NCI-H2029 (cell line): ENCODE results near the gene TRIP6.
"Not testable (repeated sequence)": the region's sequence is repeated elsewhere in the genome, so short reads cannot be mapped to it uniquely, and the experiment has no call there.

ENCODE experiments used
- DNase-seq: peaks from one replicate; lab custom pipeline; 2025; lab: John Stamatoyannopoulos, UW

Gene TRIP6

GRCh38 chr7:100890653-100891567, 23.7 kb downstream of the TRIP6 start:
- DNase-seq: no peak

- DNase-seq: no peak
These were observed 24.5 kb downstream of the TRIP6 start for GRCh38 chr7:100891568-100892247.

- DNase-seq: no peak
These were observed 25.5 kb downstream of the TRIP6 start for GRCh38 chr7:100892364-100893317.

- DNase-seq: no peak
These were observed 26.2 kb downstream of the TRIP6 start for GRCh38 chr7:100893318-100893895.

GRCh38 chr7:100893910-100894721, 26.9 kb downstream of the TRIP6 start:
- no peak for DNase-seq

GRCh38 chr7:100894860-100895700, 27.9 kb downstream of the TRIP6 start:
- no peak for DNase-seq

- DNase-seq: no peak
These were observed 28.4 kb downstream of the TRIP6 start, which contains the start of gene ACHE for GRCh38 chr7:100895701-100895955. Gene ACHE, minus strand, starts transcription at chr7:100895888. Its CDS starts 1,656 bp downstream, at chr7:100894232.

GRCh38 chr7:100895956-100896731, 29.0 kb downstream of the TRIP6 start:
- DNase-seq: no peak

GRCh38 chr7:100896732-100897608, 29.8 kb downstream of the TRIP6 start:
- no peak for DNase-seq

- no peak for DNase-seq
These were observed 30.7 kb downstream of the TRIP6 start for GRCh38 chr7:100897772-100898454.

- DNase-seq: no peak
These were observed 32.2 kb downstream of the TRIP6 start for GRCh38 chr7:100899432-100899831.

GRCh38 chr7:100900978-100901377, 33.8 kb downstream of the TRIP6 start:
- no peak for DNase-seq

- DNase-seq: no peak
These were observed 34.7 kb downstream of the TRIP6 start for GRCh38 chr7:100901921-100902332.

- DNase-seq: no peak
These were observed 35.5 kb downstream of the TRIP6 start for GRCh38 chr7:100902638-100903037.

- no peak for DNase-seq
These were observed 41.3 kb downstream of the TRIP6 start for GRCh38 chr7:100908512-100908911.

- not testable (repeated sequence) for DNase-seq
These were observed 43.3 kb downstream of the TRIP6 start for GRCh38 chr7:100910443-100910842.

GRCh38 chr7:100911484-100911883, 44.3 kb downstream of the TRIP6 start:
- DNase-seq: no peak
